Activated T-helper 2 cell treated with anti-CD3 and anti-CD28 coated beads, Interferon-gamma antibody, Interleukin-2, Interleukin-4, amounts not matched to agents 10 μg/mL and 5 μg/mL and 100 μg/mL, durations not matched to agents 14 hours and 24 hours and 36 hours (primary cell): ENCODE measurements around the gene HMOX1. TPM values are rescaled to one million over a fixed set of nuclear protein-coding genes. Genes with fewer than 3 reads are reported as not detected.
"Not testable (repeated sequence)": the region's sequence is repeated elsewhere in the genome, so short reads cannot be mapped to it uniquely, and the experiment has no call there.

Experiments
- DNase-seq: peaks from one replicate; pipeline ENCODE4 v3.0.0; 2021; ENCODE audit warnings: low spot score
- H3K27ac Mint-ChIP-seq: one replicate; pipeline ENCODE4 v1.8.0; 2021; ENCODE audit warnings: mixed read lengths
- H3K27me3 Mint-ChIP-seq: one replicate; pipeline ENCODE4 v1.8.0; 2021; ENCODE audit warnings: low read depth, mixed read lengths
- H3K36me3 Mint-ChIP-seq: one replicate; pipeline ENCODE4 v1.8.0; 2021; ENCODE audit warnings: low read depth, mixed read lengths
- H3K4me1 Mint-ChIP-seq: one replicate; pipeline ENCODE4 v1.8.0; 2021; ENCODE audit warnings: low read depth, mixed read lengths
- H3K4me3 Mint-ChIP-seq: one replicate; pipeline ENCODE4 v1.8.0; 2021; ENCODE audit warnings: low read depth, mild to moderate bottlenecking, moderate library complexity, mixed read lengths
- H3K9me3 Mint-ChIP-seq: one replicate; pipeline ENCODE4 v1.8.0; 2021; ENCODE audit warnings: mixed read lengths
- intact Hi-C: fragments of 100-400 bp; cut with micrococcal nuclease; formaldehyde crosslinking; loops from one replicate; pipeline ENCODE4 v1.15.1; 2023
- total RNA-seq: library from RNA; stranded (reverse); gene quantifications from 2 replicates; pipeline ENCODE4 v1.2.3, GENCODE V29; 2022

HMOX1 gene
- total RNA-seq, 1 donor from 2014 or later = 1.0 TPM

GRCh38 chr22:35357883-35358621, 22.8 kb upstream of the HMOX1 start:
- H3K36me3 Mint-ChIP-seq = no peaks in the 10 kb centered on the region
- DNase-seq = no peak
- no peak overlapping the region for H3K27ac Mint-ChIP-seq
- peaks cover 4% of the 10 kb centered on the region for H3K27me3 Mint-ChIP-seq
- no peaks in the 10 kb centered on the region for H3K9me3 Mint-ChIP-seq
- no peak overlapping the region for H3K4me3 Mint-ChIP-seq
- H3K4me1 Mint-ChIP-seq = peaks cover 5% of the 10 kb centered on the region
- intact Hi-C loops = loop anchor here (10.0 kb wide), 1 partner anchor 767 kb away; no protein-coding TSS in a partner anchor

DNA sequence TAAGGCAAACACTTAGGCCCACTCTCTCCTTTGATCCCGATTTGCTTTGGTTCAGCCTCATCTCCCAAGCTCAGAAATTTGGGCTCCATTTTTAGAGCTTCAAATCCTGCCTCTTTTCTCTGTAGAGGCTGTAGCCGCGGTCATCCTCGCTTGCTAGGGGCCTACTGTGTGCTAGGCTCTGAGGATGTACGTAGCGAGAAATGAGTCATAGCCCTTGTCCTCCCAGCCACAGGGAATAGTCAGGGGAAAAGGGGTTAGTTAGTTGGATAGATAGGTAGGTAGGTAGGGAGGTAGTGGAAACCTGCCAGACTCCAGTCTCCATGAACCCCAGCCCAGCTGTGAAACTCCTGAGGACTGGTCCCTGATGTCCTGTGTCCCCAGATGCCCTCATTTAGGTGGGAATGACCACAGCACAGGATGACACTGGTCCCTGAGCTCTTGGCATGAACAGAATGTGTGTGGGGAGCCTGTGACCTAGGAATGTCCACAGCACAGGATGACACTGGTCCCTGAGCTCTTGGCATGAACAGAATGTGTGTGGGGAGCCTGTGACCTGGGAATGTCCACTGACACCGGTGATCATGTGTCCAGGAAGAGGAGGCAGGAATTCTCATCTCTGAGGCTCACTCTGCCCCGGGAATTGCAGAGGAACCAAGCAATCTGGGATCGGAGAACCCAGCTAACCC, 21.4 kb upstream of the HMOX1 start:
- Mint-ChIP-seq H3K9me3 (no peaks in the 10 kb centered on the region), H3K4me3 (no peak overlapping the region), H3K27me3 (peaks cover 4% of the 10 kb centered on the region), H3K4me1 (peaks cover 4% of the 10 kb centered on the region), H3K36me3 (no peaks in the 10 kb centered on the region), H3K27ac (no peak overlapping the region)
- no peak for DNase-seq
- intact Hi-C loops = loop anchor here (10.0 kb wide), 1 partner anchor 765 kb away; no protein-coding TSS in a partner anchor

- intact Hi-C loops = no loop called here
These were observed 19.8 kb upstream of the HMOX1 start for GRCh38 chr22:35361001-35361558.

GRCh38 chr22:35363566-35364086, 17.3 kb upstream of the HMOX1 start:
- H3K36me3 Mint-ChIP-seq = no peaks in the 10 kb centered on the region
- no peak overlapping the region for H3K4me3 Mint-ChIP-seq
- no peak for DNase-seq
- peaks cover 10% of the 10 kb centered on the region for H3K27me3 Mint-ChIP-seq
- intact Hi-C loops = no loop called here
- no peak overlapping the region for H3K27ac Mint-ChIP-seq
- no peaks in the 10 kb centered on the region for H3K4me1 Mint-ChIP-seq
- H3K9me3 Mint-ChIP-seq = no peaks in the 10 kb centered on the region

More at GRCh38 chr22:35361001-35361558, 19.8 kb upstream of the HMOX1 start:
- no peak for DNase-seq
- no peak overlapping the region for H3K4me3 Mint-ChIP-seq
- no peak overlapping the region for H3K27ac Mint-ChIP-seq
- H3K27me3 Mint-ChIP-seq = peaks cover 9% of the 10 kb centered on the region
- no peaks in the 10 kb centered on the region for H3K9me3 Mint-ChIP-seq
- peaks cover 3% of the 10 kb centered on the region for H3K4me1 Mint-ChIP-seq
- no peaks in the 10 kb centered on the region for H3K36me3 Mint-ChIP-seq

DNA sequence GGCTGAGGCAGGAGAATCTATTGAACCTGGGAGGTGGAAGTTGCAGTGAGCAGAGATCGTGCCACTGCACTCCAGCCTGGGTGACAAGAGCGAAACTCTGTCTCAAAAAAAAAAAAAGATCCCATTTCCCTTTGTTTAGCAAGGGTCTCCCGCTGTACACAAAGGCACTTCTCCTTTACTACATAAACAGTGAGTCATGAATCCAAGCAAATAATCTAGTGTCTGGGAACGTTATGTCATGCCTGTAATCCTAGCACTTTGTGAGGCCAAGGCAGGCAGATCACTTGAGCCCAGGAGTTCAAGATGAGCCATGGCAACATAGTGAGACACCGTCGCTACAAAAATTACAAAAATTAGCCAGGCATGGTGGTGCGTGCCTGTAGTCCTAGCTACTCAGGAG, 16.7 kb upstream of the HMOX1 start:
- intact Hi-C loops, H3K4me3 Mint-ChIP-seq, H3K36me3 Mint-ChIP-seq, H3K4me1 Mint-ChIP-seq, H3K27ac Mint-ChIP-seq, H3K9me3 Mint-ChIP-seq, DNase-seq: not testable (repeated sequence)
- H3K27me3 Mint-ChIP-seq = peaks cover 13% of the 10 kb centered on the region

GRCh38 chr22:35367331-35367886, 13.5 kb upstream of the HMOX1 start:
- intact Hi-C loops = no loop called here
- Mint-ChIP-seq H3K27ac (no peak overlapping the region), H3K36me3 (no peaks in the 10 kb centered on the region), H3K4me3 (no peak overlapping the region), H3K27me3 (peaks cover 17% of the 10 kb centered on the region), H3K4me1 (peaks cover 4% of the 10 kb centered on the region), H3K9me3 (no peaks in the 10 kb centered on the region)
- no peak for DNase-seq

DNA sequence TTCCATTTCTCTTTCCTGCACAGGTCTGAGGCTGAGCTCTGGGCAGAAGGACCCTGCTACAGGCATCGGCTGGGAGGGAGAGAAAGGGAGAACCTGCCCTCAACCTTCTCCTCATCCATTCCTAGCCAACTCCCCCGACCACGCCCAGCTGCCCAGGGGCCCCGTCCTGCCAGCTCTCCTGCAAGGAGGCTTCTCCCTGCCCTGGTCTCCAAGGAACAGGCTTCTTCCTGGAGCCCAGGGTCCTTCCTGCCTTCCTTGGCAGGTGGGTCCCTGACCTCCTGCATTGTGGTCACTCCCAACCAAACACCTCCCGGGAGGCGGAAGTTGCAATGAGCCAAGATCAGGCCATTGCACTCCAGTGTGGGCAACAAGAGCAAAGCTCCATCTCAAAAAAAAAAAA, 12.5 kb upstream of the HMOX1 start:
- intact Hi-C loops = no loop called here
- no peaks in the 10 kb centered on the region for H3K36me3 Mint-ChIP-seq
- H3K9me3 Mint-ChIP-seq = no peaks in the 10 kb centered on the region
- no peak overlapping the region for H3K4me3 Mint-ChIP-seq
- peaks cover 4% of the 10 kb centered on the region for H3K4me1 Mint-ChIP-seq
- H3K27me3 Mint-ChIP-seq = peaks cover 17% of the 10 kb centered on the region
- no peak for DNase-seq
- no peak overlapping the region for H3K27ac Mint-ChIP-seq

DNA sequence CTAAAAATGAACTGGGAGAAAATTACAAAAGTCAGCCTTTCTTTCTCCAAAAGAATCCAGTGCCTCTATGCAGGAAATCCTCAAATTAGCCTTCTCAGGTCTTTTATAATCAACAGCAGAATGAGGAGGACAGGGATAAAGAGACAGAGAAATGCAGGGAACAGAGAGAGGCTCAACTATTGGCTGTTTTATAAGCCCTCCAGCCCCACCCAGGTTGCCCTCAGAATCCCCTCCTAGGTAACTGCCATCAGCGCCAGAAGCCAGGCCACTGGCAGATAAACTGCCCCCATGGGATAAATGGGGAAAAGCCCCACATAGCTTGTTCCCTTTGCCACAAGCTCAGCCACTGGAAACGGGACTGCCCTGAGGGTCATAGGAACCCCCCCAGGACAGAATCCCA, 10.9 kb upstream of the HMOX1 start:
- Mint-ChIP-seq H3K36me3 (no peaks in the 10 kb centered on the region), H3K27me3 (peaks cover 17% of the 10 kb centered on the region), H3K4me3 (no peak overlapping the region)

DNA sequence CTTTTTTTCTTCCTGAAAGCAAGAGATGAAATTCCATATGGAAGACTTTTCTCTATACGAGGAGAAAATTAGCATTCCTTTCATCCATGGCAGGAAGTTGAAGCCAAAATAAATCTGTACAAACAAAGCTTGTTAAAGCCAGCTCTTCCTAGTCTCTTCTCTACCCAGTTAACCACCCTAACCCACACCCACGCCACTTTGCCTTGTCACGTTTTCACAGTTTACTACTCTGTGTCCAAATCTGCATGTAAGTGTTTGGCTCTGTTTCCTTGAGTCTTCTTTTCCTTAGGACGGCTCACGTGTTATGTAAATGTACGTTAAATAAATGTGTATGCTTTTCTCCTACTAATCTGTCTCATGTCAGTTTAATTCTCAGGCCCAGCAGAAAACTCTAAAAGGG, 7.1 kb upstream of the HMOX1 start:
- Mint-ChIP-seq H3K4me1 (peaks cover 19% of the 10 kb centered on the region), H3K27me3 (peaks cover 6% of the 10 kb centered on the region), H3K4me3 (no peak overlapping the region), H3K9me3 (no peaks in the 10 kb centered on the region), H3K27ac (no peak overlapping the region), H3K36me3 (no peaks in the 10 kb centered on the region)
- DNase-seq = no peak
- intact Hi-C loops = no loop called here

More for the DNA sequence above, 10.9 kb upstream of the HMOX1 start:
- Mint-ChIP-seq H3K27ac (no peak overlapping the region), H3K9me3 (no peaks in the 10 kb centered on the region), H3K4me1 (peaks cover 4% of the 10 kb centered on the region)
- intact Hi-C loops = no loop called here
- DNase-seq = no peak

DNA sequence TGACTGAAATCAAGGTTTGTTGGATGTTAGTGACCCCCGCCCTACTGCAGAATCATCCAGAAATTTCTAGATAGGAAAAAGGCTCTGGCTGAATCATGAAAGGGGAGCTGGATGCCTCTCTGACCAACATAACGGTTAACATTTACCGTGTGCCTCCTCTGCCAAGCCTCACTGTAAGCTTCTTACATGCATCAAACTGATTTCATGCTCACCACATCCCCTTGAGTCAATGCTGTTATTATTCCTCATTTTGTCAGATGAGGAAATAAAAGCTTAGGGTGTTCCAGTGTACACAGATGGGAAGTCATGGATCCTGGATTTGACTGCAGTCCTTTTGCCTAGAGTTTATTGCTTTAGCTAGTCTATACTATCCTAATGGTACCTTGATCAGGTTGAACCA, 5.9 kb upstream of the HMOX1 start:
- H3K4me1 Mint-ChIP-seq = peaks cover 19% of the 10 kb centered on the region
- H3K36me3 Mint-ChIP-seq = no peaks in the 10 kb centered on the region
- no peak overlapping the region for H3K27ac Mint-ChIP-seq
- no peaks in the 10 kb centered on the region for H3K9me3 Mint-ChIP-seq
- no peak for DNase-seq
- no peak overlapping the region for H3K4me3 Mint-ChIP-seq
- intact Hi-C loops = no loop called here
- H3K27me3 Mint-ChIP-seq = peaks cover 4% of the 10 kb centered on the region

- H3K27me3 Mint-ChIP-seq = peaks cover 7% of the 10 kb centered on the region
- H3K36me3 Mint-ChIP-seq = no peaks in the 10 kb centered on the region
- peak overlapping the region; percentile 12 for H3K27ac Mint-ChIP-seq
- intact Hi-C loops = no loop called here
- no peaks in the 10 kb centered on the region for H3K9me3 Mint-ChIP-seq
- no peak for DNase-seq
- H3K4me3 Mint-ChIP-seq = no peak overlapping the region
- peaks cover 22% of the 10 kb centered on the region for H3K4me1 Mint-ChIP-seq
These were observed 5.4 kb upstream of the HMOX1 start for GRCh38 chr22:35375526-35375925.

DNA sequence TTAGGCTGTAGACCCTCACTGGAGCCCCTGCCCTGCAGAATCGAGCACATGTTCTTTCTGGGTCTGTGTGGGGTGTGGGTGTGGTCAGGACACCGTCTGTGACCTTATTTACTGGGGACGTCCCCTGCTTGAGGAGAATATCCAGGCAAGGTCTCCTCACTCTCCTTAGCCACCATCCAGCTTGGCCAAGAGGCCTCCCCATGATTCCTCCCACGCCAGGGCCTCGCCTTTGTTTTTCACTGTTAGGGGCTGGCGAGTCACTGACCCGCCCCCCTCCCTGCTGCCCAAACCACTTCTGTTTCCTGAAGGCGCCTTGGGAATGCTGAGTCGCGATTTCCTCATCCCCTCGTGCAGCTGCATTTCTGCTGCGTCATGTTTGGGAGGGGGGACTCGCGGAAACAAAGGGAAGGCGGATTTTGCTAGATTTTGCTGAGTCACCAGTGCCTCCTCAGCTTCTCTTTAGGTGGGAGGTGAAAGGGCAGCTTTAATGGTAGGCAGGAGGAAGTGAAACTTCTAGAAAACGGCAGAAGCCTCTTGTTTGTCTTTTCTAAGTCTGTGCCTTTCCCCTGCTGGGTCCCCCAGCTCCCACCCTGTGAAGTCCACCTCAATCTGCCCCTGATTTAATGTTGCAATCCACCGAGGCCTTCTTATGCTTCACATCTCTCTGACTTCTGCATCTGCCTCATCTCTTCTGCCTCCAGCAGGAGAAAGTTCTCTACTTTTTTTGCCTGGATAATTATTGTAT, 4.0 kb upstream of the HMOX1 start:
- Mint-ChIP-seq H3K4me3 (no peak overlapping the region), H3K27ac (peak overlapping the region; percentile 73), H3K27me3 (peaks cover 11% of the 10 kb centered on the region), H3K9me3 (no peaks in the 10 kb centered on the region), H3K36me3 (no peaks in the 10 kb centered on the region), H3K4me1 (peaks cover 24% of the 10 kb centered on the region)
- peak; percentile 20 for DNase-seq
- intact Hi-C loops = no loop called here
